Suprapubic skin (tissue), 4 donors: ENCODE data around the gene COL28A1.

Experiments used
- CTCF ChIP-seq, 2 donors: fragments of 200-600 bp in 1 of 2; fragments of 450-650 bp in 1 of 2; sonication (generic) in 1 of 2; IDR thresholded peaks; one replicate each; pipeline ENCODE4 v1.5.1; 2016 to 2019; ENCODE audit warnings: antibody characterized with exemption in 2 of 2, mild to moderate bottlenecking in 1 of 2, moderate library complexity in 1 of 2
- POLR2A ChIP-seq, 2 donors: fragments of 450-650 bp; IDR thresholded peaks; one replicate each; pipeline ENCODE4 v1.6.1; 2017; ENCODE audit warnings: antibody characterized with exemption in 2 of 2, mild to moderate bottlenecking in 2 of 2, moderate library complexity in 2 of 2
- POLR2AphosphoS5 ChIP-seq, 3 donors: sonication (generic); formaldehyde crosslinking; IDR thresholded peaks; one replicate each; pipeline ENCODE4 v1.6.1; 2017; ENCODE audit warnings: antibody characterized with exemption in 3 of 3

- TF ChIP-seq CTCF (IDR thresholded peaks at IDR 0.05) = no peak
- no peak for TF ChIP-seq POLR2A (IDR thresholded peaks at IDR 0.05)
- no peak for TF ChIP-seq POLR2AphosphoS5 (IDR thresholded peaks at IDR 0.05)
Measured at GRCh38 chr7:7427363-7427762, 108.3 kb downstream of the COL28A1 start.
